ENCODE results near the gene CRTAP.
"Not testable (repeated sequence)": the region's sequence is repeated elsewhere in the genome, so short reads cannot be mapped to it uniquely, and the experiment has no call there.

CRTAP gene

DNA sequence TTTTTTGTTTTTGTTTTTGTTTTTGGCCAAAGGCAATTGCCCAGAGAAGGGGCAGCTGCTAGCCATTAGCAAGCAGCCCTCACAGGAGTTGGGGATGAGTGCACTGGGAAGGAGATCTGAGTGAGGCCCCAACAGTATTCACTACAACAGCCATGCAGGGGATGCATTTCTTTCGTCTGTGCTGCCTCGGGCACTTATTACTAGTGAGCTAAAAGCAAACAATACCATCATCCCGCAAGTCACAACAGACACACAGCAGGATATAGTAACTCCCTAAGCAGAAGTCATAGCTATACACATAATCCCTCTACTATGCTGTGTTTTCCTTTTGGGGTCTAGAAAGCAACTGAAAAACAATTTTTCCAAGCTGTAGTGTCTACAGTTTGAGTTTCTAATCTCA is 27.2 kb downstream of the CRTAP start:
- no peak for DNase-seq (ENCODE audit: low spot score)

DNA sequence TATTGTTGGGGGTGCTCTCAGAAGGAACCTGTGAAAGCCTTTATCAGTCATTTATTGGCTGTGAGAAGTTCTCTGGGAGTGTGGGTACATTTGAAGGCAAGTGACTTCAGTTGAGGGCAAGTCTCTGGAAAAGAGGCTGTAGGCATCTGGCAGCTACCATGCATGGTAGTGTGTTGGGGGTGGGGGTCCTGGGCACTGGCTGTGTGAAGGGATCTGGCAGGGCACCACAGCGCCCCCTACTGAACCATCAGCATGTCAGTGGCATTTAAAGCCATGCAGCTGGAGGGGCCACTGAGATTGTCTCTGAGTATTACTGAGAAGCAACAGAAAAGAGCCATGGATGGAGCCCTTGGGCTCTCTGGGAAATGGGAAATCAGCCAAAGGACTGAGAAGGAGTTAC is 30.6 kb downstream of the CRTAP start:
- no peak for DNase-seq (ENCODE audit: low spot score)

DNA sequence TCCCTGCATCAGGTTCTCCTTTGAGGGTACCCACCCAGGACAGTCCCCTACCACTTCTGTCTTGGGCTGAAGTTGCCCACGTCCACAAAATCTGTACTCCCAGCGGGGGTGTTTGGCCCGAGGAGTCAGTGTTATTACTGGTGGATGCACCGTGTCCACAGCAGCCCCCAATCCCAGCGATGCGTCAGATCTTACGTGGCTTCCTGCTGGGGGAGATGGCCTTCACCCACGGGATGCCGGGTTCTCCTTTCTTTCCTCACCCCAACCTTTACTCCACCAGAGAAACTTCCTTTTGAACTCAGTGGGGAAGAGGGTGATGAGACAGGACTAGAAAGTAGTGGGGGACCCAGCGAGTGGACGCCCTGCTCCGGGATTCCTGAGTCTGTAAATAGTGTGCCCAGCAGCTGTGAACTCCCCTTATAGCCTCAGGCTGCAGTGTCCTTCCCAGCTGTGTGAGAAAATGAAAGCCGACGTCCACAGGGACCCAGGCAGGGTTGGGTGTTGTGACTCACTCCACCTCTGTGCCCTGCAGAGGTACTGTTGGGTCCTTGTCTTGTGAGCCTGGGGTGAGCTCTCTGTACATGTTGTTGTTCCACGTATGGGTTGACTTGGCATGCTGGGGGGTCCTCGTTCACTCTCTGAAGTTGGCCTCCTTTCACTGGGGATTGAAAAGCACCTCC is 31.5 kb downstream of the CRTAP start:
- DNase-seq (ENCODE audit: low spot score) = no peak

DNA sequence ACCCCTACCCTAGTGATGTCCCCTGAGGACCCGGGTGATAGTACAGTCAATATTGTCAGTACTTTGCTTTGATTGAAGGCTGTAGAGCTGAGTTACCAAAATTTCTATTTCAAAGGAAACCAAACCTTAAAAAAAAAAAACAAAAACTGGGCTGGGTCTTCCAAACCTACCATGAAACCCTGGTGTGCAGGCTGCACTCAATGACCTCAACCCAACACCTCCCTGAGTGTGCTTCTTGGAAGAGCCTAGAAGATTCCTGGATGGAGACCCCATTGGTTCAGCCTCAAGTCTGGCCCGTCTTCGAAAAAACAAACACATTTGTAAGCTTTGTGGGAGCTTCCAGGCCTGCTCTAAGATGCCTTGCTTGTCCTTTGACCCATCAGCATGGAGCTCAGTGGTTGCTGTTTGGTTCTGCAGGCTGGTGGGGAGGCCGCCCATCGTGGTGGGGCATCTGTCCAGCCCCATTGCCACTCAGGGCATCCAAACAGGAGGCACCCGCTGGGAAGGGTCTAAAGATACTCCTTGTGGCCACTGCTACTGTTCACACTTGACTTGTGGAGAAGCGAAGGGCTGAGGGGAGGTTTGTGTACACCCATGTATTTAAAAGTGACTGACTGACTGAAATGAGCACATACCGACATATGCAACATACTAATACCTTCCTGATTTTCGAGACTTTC is 32.2 kb downstream of the CRTAP start:
- no peak for DNase-seq (ENCODE audit: low spot score)

DNA sequence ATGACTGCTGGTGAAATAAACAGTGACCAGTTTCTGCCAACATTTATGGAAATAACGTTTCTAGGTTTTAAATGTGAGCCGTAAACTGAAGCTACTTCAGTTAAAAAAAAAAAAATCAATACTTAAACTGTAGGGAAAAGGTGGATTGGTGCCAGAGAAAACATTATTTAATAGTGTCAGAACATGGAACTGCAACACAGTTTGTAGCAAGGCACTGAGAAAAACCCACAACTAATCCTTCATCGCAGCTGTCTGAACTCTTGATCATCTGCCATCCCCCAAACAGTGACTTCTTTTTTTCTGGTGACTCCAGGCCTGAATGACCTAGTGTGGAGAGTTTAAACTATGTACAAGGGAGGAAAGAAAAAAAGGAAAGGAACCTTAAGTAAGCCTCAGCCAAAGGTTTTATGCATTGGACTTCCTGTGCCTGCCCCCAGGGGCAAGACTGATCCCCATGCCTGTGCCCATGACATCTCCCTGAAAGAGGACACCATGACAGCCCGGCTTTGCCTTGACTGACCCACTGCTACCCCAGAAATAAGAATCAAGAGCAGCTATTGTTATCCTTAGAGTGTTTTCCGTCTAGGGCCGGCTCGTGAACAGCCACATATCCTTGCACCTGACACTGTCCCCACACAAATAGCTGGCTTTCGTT is 33.1 kb downstream of the CRTAP start:
- DNase-seq (ENCODE audit: low spot score) = no peak

DNA sequence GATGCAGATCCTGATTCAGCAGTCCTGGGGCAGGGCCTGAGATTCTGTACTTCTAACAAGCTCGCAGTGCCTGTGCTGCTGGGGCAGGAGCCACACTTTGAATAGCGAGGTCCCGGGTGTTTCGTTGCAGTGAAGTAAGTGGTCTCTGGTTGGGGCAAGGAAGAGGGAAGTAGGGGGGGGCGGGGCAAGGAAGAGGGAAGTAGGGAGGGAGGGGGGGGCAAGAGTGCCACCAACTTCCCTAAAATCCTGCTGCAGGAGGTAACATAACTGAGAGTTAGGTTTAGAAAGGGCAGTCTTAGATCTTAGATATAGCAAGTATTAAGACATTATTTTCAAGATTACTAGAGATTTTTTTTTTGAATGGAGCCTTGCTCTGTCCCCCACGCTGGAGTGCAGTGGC is 35.5 kb downstream of the CRTAP start:
- DNase-seq (ENCODE audit: low spot score) = no peak

DNA sequence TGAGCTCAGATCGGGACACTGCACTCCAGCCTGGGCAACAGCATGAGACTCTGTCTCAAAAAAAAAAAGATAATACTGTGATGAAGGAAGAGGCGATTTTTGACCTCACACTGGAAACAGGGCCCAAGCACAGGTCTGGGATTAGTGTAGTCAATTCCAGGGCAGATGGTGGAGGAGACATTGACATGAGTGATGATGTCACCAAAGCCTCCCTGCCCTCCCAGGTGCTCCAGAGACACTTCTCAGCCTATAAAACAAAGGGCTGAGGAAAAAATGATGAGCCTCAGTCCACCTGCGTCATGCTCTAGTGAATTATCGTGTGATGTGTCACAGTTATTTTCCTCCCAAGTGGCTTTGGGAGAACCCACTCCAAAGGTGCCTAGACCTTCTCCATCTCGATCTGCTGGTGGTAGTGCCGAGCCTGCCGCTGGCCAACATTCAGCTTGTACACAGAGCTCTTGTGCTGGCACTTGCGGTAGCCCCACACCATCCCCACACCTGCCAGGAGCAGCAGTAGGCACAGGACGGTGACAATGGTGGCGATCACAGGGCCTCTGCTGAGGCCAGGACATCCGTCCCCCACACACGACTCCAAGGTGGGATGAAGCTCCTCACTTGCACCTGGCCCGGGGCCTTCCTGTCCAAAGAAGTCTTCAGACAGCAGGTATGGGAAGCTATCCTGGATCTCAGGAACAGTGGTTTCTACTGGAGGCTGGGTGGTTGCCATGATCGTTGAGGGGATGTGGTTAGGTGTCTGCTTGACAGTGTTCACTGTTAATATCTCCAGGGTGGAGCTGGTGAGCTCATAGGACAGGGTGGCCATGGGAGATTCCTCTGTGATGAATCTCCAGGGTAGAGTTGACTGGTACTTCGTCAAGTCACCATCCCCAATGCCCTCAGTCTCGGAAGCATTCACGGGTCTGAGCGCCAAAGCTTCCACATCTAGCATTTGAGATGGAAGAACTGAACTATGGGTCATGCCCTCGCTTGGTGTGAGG is 38.8 kb downstream of the CRTAP start:
- no peak for DNase-seq (ENCODE audit: low spot score)

DNA sequence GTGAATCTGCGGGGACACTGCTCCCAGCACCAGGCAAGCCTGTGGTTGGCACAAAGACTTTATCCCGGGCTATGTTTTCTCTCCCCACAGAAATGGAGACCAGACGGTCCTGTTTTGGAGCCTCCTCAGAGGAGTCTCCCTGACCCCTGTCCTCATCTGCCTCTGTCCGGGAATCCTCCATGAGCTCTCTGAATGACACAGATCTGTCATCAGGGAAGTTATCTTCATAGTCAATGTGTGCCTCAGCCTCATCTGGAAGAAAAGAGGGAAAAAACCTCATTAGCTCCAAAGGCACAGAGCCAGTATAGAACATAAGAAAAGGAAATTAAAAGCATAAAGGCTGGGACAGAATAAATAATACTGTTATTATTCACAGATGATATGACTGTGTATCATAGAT is 40.0 kb downstream of the CRTAP start:
- no peak for DNase-seq (ENCODE audit: low spot score)

DNA sequence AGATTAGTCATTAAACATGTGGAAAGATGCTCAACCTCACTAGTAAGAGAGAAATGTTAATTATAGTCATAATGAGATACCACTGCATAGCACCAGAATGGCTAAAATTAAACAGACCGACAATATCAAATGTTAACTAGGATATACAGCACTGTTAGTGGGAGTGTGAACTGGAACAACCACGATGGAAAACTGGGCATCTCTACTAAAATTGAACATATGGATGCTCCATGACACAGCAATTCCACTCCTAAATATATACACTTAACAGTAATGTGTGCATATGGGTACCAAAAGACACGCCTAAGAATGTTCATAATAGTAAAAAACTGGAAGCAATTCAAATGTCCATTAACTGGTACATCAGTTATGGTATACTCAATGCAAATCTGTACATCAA is 41.5 kb downstream of the CRTAP start:
- no peak for DNase-seq (ENCODE audit: low spot score)

DNA sequence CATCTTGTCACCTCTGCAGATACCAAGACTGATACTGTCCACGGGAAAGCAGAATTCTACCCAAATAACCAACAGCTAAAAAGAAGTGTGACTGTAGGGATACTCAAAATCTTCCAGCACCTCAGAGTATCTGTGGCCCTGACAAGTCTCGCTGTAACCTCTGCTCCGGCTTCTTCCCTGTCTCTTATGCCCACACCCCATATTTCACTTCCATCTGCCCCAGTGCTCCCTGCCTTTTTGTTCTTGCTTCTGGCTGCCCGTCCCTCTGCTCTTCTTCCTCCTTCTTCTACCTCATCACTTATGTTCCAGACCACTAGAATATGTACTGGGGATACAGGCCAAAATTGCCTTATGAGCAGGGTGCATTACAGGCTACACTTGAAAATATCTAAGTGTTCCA is 45.4 kb downstream of the CRTAP start:
- no peak for DNase-seq (ENCODE audit: low spot score)

DNA sequence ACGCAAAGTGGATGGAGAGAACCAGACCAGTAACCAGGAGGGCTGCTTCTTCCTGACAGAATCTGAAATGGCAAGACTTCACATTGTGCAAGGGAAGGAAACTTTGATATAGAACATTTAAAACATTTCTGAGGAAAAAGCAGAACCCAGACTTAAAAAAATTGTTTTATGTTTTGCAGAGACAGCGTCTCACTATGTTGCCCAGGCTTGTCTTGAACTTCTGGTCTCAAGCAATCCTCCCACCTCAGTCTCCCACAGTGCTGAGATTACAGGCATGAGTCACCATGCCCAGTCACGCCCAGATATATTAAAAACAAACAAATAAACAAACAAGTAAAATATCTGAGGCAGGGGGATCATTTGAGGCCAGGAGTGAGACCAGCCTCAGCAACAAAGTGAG is 46.2 kb downstream of the CRTAP start:
- DNase-seq (ENCODE audit: low spot score) = no peak

DNA sequence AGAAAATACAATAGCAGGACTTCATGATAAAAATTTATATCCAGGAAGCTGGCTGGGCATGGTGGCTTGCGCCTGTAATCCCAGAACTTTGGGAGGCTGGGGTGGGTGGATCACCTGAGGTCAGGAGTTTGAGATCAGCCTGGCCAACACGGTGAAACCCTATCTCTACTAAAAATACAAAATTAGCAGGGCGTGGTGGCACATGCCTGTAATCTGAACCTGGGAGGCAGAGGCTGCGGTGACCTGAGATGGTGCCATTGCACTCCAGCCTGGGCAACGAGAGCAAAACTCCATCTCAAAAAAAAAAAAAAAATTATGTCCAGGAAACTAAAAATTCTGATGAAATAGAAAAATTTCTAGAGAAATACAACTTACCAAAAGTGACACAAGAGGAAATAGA is 48.8 kb downstream of the CRTAP start:
- not testable (repeated sequence) for DNase-seq (ENCODE audit: low spot score)

DNA sequence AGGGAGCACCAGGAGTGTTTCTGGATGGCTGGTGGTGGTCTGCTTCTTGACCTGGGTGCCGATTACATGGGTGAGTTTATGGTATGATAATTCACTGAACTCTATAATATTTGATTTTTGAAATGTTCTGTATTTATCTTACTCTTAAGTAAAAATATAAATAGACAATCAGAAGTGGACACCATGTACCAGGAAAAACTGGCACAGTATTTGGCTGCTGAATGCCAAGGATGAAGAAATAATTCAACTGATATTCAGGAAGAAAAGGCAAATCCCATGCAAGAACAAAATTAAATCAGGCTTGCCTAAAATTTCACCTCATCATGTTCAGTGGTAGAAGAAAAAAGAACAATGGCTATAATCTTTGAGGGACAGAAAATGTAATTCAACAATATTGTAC is 51.6 kb downstream of the CRTAP start:
- no peak for DNase-seq (ENCODE audit: low spot score)

DNA sequence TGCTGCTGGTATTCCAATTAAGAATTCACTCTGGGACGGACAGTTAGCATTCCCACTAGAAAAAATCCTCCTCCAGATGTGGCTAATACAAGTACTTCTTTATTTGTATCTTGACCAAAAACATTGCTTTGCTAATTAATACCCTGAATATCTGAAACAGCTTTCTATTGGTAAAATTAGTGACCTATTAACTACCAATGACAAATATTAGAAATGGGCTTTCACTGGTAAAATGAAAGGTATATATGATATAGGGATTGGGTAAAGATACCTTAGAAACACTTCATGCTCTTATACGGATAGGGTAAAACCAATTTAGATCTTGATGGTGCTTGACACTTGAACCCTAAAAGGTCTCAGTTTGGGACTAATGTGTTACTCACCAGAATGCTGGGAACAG is 52.3 kb downstream of the CRTAP start:
- DNase-seq (ENCODE audit: low spot score) = no peak

DNA sequence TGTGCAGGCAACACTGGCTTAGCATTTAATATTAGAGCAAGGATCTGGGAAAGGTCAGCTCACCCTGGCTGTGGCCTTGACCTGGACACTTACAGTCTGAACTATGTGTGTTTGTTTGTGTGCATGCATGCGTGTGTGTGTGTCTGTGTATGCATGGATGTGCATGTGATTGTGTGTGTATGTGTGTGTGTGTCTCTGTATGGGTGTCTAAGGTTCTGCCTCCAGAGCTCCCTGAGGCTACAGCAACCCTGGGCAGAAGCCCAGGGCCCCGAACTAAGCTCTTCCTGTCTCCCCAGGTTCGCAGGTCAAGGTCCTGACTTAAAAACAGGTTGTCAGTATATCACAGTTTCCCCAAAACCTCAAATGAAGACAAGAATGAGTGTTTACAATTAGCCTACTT is 53.5 kb downstream of the CRTAP start:
- DNase-seq (ENCODE audit: low spot score) = no peak

DNA sequence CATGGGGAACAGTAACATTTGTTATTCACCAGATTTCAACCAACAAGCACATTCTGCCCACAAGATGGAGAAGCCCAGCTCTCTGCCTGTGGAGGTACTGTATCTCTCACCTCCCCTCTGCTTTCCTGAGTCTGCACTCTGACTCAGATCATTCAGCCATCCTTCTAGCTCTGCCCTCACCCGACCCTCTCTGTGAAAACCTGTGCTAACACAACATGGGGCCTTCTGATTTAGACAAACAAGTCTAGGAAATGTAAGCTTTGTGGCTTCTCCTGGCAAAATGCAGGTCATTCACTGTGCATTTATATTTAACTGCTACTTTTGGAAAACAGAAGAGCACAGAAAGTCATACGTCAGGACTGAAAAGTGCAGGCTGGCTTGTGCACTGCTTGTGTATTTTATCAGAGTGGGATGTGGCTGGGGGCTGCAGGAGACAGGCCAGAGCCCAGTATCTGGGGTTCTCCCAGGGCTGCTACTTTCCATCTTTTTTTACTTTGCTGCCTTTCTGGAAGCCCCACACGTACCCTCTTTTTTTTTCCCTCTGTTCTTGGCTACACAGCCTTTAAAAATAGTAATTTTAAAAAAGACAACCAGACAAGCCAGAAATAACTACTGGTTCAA is 54.0 kb downstream of the CRTAP start:
- DNase-seq (ENCODE audit: low spot score) = no peak

DNA sequence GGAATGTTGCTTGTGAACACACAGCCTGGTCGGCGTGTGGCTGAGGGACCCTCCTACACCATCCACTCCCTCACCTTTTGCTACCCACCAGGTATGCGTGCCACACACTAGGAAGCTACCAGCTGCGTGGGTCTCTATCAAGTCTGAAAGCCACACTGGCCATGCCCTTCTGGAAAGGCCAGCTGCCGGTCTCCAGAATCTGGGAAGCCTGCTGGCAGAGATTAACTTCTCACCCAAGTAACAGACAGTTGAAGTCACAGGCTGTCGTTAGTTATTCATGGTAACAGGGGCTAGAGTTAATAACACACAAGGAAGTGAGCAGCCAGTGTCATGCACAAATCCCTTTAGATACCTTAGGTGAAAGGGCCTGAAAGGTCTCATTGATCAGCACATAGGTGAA is 56.7 kb downstream of the CRTAP start:
- DNase-seq (ENCODE audit: low spot score) = no peak

DNA sequence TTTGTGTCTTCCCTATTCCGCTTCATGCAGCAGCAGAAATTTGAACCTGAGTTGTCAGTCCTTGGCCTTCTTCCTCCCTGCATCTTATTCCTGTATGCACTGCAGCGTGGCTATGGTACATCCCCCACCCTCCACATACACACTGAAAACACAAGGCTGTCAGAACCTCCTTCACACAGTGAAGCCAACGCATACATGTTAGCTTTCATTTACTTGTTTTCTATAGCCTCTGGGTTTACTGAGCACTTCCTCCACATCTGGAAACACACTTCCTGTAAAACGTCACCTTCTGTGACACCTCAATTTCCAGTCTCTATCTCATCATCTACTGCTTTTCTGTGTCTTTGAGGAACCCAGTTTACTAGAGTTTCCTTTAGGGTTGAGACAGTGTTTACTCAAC is 57.8 kb downstream of the CRTAP start:
- no peak for DNase-seq (ENCODE audit: low spot score)

DNA sequence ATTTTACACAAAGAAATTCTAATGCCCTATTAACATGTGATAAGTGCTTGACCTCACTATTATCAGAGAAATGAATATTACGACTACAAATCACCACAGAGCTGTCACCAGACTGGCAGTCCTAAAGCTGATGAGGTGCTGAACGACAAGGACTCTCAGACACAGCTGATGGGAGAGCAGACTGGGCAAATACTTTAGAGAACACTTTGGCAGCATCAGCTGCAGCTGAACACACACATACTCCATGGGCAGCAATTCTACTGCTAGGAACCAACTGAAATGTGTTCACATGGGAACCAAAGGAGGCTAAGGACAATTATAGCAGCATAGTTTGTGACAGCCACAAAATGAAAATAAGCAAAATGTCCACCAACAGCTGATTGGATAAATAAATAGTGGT is 59.3 kb downstream of the CRTAP start:
- DNase-seq (ENCODE audit: low spot score) = no peak

DNA sequence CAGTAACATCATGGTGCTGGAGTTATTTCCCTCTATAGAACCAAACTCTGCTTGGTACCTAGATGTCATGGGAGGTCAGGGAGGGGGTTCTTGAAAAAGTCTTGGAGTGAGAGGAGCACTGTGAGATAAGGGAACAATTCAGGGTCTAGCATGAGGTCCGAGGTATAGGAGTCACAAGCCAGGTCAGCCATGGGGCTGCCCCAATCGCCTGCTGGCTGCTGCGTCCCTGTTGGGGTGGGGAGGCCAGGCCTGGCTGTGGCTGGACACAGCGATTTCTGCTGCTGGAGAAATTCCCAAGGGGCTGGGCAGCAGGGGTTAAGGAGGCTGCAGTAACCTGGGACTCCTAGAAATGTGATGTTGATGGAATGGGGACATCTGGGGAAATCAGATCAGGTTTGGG is 59.9 kb downstream of the CRTAP start:
- no peak for DNase-seq (ENCODE audit: low spot score)

DNA sequence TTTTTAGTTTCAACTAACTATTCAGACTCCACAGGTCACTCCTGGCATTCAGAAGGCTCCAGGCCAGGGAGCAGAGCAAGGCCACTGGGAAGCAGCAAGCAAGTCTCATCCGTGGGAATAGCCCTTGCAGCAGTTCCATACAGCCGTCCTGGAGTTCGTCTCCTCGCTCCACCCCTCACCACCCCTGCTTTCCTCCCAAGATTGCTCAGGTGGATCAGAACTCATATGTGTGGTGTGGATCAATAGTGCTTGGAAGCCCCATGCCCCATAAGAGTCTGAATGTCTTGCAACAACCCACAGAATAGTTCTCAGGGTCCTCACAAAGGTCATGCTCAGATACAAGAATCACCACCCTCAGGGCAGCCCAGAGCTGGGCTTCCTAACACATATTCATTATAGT is 60.3 kb downstream of the CRTAP start:
- no peak for DNase-seq (ENCODE audit: low spot score)

Measured in AG08396 (cell line).